OCI-LY1 (cell line): Measurements from ENCODE around the gene ZCCHC3.

Experiments used
- CTCF ChIP-seq: fragments of 200-600 bp; sonication (generic), shearing (Covaris generic); IDR thresholded peaks from 2 replicates; pipeline ENCODE4 v1.5.1; 2017; ENCODE audit warnings: mild to moderate bottlenecking, antibody characterized with exemption, low read length, moderate library complexity, mixed read lengths
- EZH2 ChIP-seq: fragments of 200-600 bp; sonication (generic), shearing (Covaris generic); IDR thresholded peaks from 2 replicates; pipeline ENCODE4 v1.8.0; 2017; ENCODE audit warnings: borderline replicate concordance, mixed run types, mild to moderate bottlenecking, antibody characterized with exemption, low read length, moderate library complexity, mixed read lengths

- no peak for TF ChIP-seq CTCF
- no peak for TF ChIP-seq EZH2
Observed at GRCh38 chr20:326645-327185, 29.3 kb downstream of the ZCCHC3 start.
